Pancreas (tissue), 10 donors: Measurements from ENCODE around the gene UFD1. TPM values are rescaled to one million over a fixed set of nuclear protein-coding genes. Genes with fewer than 3 reads are reported as not detected.

Experiments
- ATAC-seq, 4 donors: fragments of 200-7000 bp; cut with Tn5 transposase; one replicate each; pipeline versions ENCODE4 v1.8.0 to v1.9.1; 2020; ENCODE audit warnings: mild to moderate bottlenecking in 4 of 4, moderate library complexity in 4 of 4
- DNase-seq, 6 donors: peaks; one replicate each; pipeline ENCODE4 v3.0.0-alpha.2; 2020
- FAIRE-seq: peaks from 2 replicates; lab custom pipeline; 2012; peaks lifted over from hg19 to GRCh38; lab: Jason Lieb, UNC
- H3K27ac ChIP-seq, 4 donors: fragments of 200-600 bp; sonication (generic); 1 replicate in 3 of 4; 2 replicates in 1 of 4; pipeline versions ENCODE4 v1.5.0 to v1.8.0; 2020
- H3K27me3 ChIP-seq, 4 donors: fragments of 200-600 bp; one replicate each; pipeline ENCODE4 v1.8.0; 2021
- H3K36me3 ChIP-seq, 3 donors: fragments of 200-600 bp; sonication (generic) in 1 of 3; one replicate each; pipeline versions ENCODE4 v1.5.0 to v1.8.0; 2020 to 2021
- H3K4me1 ChIP-seq, 3 donors: fragments of 200-600 bp; one replicate each; pipeline ENCODE4 v1.8.0; 2021
- H3K4me3 ChIP-seq, 4 donors: fragments of 200-600 bp; sonication (generic) in 2 of 4; one replicate each; pipeline versions ENCODE4 v1.5.0 to v1.8.0; 2020 to 2021
- H3K9me3 ChIP-seq, 4 donors: fragments of 200-600 bp; one replicate each; pipeline ENCODE4 v1.8.0; 2021
- CTCF ChIP-seq, 4 donors: fragments of 200-600 bp; sonication (generic) in 3 of 4; IDR thresholded peaks; one replicate each; pipeline versions ENCODE4 v1.5.0 to v1.8.0; 2021; ENCODE audit warnings: antibody characterized with exemption in 4 of 4
- WGBS, 2 donors: extraction: QIAGEN DNeasy Blood & Tissue Kit; methylation state at CpG; one replicate each; pipeline ENCODE4 v1.1.7; 2013; 5-methylcytosine and 5-hydroxymethylcytosine counted together
- intact Hi-C, 3 donors: fragments of 100-400 bp; cut with DNase I; formaldehyde crosslinking; loops; one replicate each; pipeline versions ENCODE4 v1.11.1 to v1.14.2; 2022
- polyA plus RNA-seq, 2 donors: library from polyadenylated mRNA; stranded (reverse); fragments of 200-250 nt; gene quantifications; one replicate each; pipeline ENCODE4 v1.2.3, GENCODE V29; 2013
- total RNA-seq, 6 donors: library from RNA; stranded (reverse); fragmentation: NEBNext Ultra II Directional in 4 of 6; extraction: Animal tissue kit (Norgen Biotek cat#: 25700) in 4 of 6; gene quantifications; one replicate each; pipeline versions ENCODE4 v1.2.1 to v1.2.4, GENCODE V29; 2021 to 2023
- donor health status: healthy with polysubstance abuse.
- donor health status: DM: no; HTN: no; CAD: no; lungs with moderate emphysema.
- donor health status: DM: no; HTN: no; CAD: no.
- donor health status: control.
- donor health status: control.
- donor health status: Bipolar disorder and iron deficiency.
- donor health status: DM: yes; HTN: yes; CAD: no.
- donor health status: DM: no; HTN: no; CAD: no.
- donor health status: DM: no; HTN: no; CAD: no.
- donor health status: DM: yes; HTN: yes; CAD: no.

The UFD1 gene
- total and polyA plus RNA-seq, 8 donors: 14.2 to 37.9 (median 23.5) TPM

- Histone ChIP-seq H3K36me3 (peaks cover 0 to 58% (median 28%) of the 10 kb centered on the region in 3 donors), H3K27me3 (no peaks in the 10 kb centered on the region), H3K4me3 (no peak overlapping the region), H3K9me3 (no peaks in the 10 kb centered on the region), H3K27ac (no peak overlapping the region), H3K4me1 (no peaks in the 10 kb centered on the region)
- intact Hi-C loops: no loop called here
- no peak for DNase-seq
- FAIRE-seq: no peak
- 71 to 85% methylated on average over 4 of the region's 4 CpGs for WGBS, 2 donors
- TF ChIP-seq CTCF (IDR thresholded peaks at IDR 0.05): no peak
- ATAC-seq: no peak
Observed at GRCh38 chr22:19455585-19456370, 23.2 kb downstream of the UFD1 start.

GRCh38 chr22:19455033-19455432 lies 24.0 kb downstream of the UFD1 start:
- Histone ChIP-seq H3K27ac (no peak overlapping the region), H3K9me3 (no peaks in the 10 kb centered on the region), H3K4me3 (no peak overlapping the region), H3K4me1 (no peaks in the 10 kb centered on the region), H3K27me3 (no peaks in the 10 kb centered on the region), H3K36me3 (peaks cover 0 to 51% (median 28%) of the 10 kb centered on the region in 3 donors)
- WGBS, 2 donors: 95 to 97% methylated on average over 2 of the region's 2 CpGs
- TF ChIP-seq CTCF (IDR thresholded peaks at IDR 0.05): no peak
- intact Hi-C loops: no loop called here
- ATAC-seq (no peak), DNase-seq (no peak), FAIRE-seq (no peak)

- WGBS, 2 donors: 68 to 78% methylated on average over 6 of the region's 6 CpGs
- Histone ChIP-seq H3K9me3 (no peaks in the 10 kb centered on the region), H3K27ac (no peak overlapping the region), H3K4me1 (no peaks in the 10 kb centered on the region), H3K4me3 (no peak overlapping the region), H3K27me3 (no peaks in the 10 kb centered on the region), H3K36me3 (peaks cover 0 to 51% (median 28%) of the 10 kb centered on the region in 3 donors)
- TF ChIP-seq CTCF (IDR thresholded peaks at IDR 0.05): no peak
- ATAC-seq (no peak), DNase-seq (no peak), FAIRE-seq (no peak)
- intact Hi-C loops: no loop called here
Observed at GRCh38 chr22:19454156-19454555, 24.8 kb downstream of the UFD1 start.

- H3K9me3 ChIP-seq: no peaks in the 10 kb centered on the region
- intact Hi-C loops: no loop called here
- 92 to 96% methylated on average over 5 of the region's 5 CpGs for WGBS, 2 donors
- no peak overlapping the region for H3K4me3 ChIP-seq
- peaks cover 0 to under 1% (median 0%) of the 10 kb centered on the region in 3 donors for H3K4me1 ChIP-seq
- no peaks in the 10 kb centered on the region for H3K27me3 ChIP-seq
- ATAC-seq: no peak
- no peak for TF ChIP-seq CTCF (IDR thresholded peaks at IDR 0.05)
- FAIRE-seq: no peak
- H3K36me3 ChIP-seq: peaks cover 0 to 51% (median 28%) of the 10 kb centered on the region in 3 donors
- DNase-seq: no peak
- H3K27ac ChIP-seq: no peak overlapping the region
Observed at GRCh38 chr22:19453718-19454117, 25.3 kb downstream of the UFD1 start.

- WGBS, 2 donors: 95 to 96% methylated on average over 4 of the region's 4 CpGs
- intact Hi-C loops: no loop called here
- TF ChIP-seq CTCF (IDR thresholded peaks at IDR 0.05): no peak
- FAIRE-seq (no peak), DNase-seq (no peak), ATAC-seq (no peak)
- peaks cover 0 to 2% (median 0%) of the 10 kb centered on the region in 3 donors for H3K4me1 ChIP-seq
- H3K27ac ChIP-seq: no peak overlapping the region
- H3K4me3 ChIP-seq: no peak overlapping the region
- no peaks in the 10 kb centered on the region for H3K27me3 ChIP-seq
- H3K9me3 ChIP-seq: no peaks in the 10 kb centered on the region
- peaks cover 0 to 37% (median 22%) of the 10 kb centered on the region in 3 donors for H3K36me3 ChIP-seq
Observed at GRCh38 chr22:19451570-19451969, 27.4 kb downstream of the UFD1 start.
